ENCODE measurements around the gene BAZ1B. TPM values are rescaled to one million over a fixed set of nuclear protein-coding genes. Genes with fewer than 3 reads are reported as not detected.

Gene BAZ1B, protein sequence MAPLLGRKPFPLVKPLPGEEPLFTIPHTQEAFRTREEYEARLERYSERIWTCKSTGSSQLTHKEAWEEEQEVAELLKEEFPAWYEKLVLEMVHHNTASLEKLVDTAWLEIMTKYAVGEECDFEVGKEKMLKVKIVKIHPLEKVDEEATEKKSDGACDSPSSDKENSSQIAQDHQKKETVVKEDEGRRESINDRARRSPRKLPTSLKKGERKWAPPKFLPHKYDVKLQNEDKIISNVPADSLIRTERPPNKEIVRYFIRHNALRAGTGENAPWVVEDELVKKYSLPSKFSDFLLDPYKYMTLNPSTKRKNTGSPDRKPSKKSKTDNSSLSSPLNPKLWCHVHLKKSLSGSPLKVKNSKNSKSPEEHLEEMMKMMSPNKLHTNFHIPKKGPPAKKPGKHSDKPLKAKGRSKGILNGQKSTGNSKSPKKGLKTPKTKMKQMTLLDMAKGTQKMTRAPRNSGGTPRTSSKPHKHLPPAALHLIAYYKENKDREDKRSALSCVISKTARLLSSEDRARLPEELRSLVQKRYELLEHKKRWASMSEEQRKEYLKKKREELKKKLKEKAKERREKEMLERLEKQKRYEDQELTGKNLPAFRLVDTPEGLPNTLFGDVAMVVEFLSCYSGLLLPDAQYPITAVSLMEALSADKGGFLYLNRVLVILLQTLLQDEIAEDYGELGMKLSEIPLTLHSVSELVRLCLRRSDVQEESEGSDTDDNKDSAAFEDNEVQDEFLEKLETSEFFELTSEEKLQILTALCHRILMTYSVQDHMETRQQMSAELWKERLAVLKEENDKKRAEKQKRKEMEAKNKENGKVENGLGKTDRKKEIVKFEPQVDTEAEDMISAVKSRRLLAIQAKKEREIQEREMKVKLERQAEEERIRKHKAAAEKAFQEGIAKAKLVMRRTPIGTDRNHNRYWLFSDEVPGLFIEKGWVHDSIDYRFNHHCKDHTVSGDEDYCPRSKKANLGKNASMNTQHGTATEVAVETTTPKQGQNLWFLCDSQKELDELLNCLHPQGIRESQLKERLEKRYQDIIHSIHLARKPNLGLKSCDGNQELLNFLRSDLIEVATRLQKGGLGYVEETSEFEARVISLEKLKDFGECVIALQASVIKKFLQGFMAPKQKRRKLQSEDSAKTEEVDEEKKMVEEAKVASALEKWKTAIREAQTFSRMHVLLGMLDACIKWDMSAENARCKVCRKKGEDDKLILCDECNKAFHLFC (N-terminal part only)
- total RNA-seq (10 to 100 TPM; 30.7 to 31.3 TPM), polyA plus RNA-seq (10 to 100 TPM in 1 of 2 donors, 1 to 10 TPM in 1; 8.6 to 12.3 TPM)

DNA sequence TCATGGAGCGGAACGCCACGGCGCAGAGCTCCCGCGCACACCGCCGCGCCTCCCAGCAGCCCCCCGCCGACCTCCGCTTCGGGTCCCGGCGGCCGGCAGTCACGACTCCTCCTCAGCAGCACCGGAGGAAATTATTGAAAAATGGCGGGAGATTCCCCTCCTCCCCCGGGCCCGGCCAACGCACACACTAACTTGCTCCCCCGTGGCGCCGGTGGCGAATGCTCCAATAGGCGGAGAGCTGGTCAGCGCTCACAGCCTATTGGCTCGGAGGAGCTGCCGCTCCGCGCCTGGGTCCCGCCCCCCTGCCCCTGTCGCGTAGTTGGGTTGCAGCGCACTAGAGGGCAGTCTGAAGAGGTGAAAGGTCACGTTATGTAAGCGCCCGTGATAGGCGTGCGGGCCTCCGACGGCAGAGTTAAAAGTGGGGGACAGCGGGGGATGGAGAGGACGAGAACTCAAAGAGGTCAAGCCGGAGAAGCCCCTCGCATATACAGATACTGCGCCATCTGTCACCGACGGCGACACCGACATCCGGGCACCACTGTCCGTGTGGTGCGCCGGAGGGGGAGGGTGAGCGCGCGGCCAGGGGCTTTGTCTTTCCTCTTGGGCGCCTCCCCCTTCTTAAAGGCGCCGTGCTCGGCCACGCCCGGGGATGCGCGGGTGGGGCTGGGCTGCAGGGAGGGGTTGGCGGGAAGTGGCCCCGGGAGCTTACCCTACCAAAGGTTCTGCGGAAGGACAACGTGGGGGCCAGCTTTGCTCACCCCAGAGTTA is at the start of gene BAZ1B:
Gene BAZ1B, minus strand, starts transcription at position 189 of the 768 bp plus-strand sequence. CDS start 360 bp downstream, outside the sequence.
- WGBS = under 1% methylated on average over 71 of the region's 71 CpGs
- Histone ChIP-seq H3K27me3 (ENCODE audit: control insufficient read depth in 4 of 4, insufficient read depth in 4 of 4, low read length in 3 of 4) (no peaks in the 10 kb centered on the region), H3K4me1 (ENCODE audit: control insufficient read depth in 4 of 4, insufficient read depth in 4 of 4, low read length in 3 of 4) (peaks cover 6 to 32% (median 20%) of the 10 kb centered on the region in 4 donors), H3K9ac (ENCODE audit: low read depth in 1 of 2, low read length in 2 of 2) (peak within 1 kb of the TSS; percentile 68 to 82), H3K9me3 (ENCODE audit: control insufficient read depth in 4 of 4, low read length in 3 of 4) (no peaks in the 10 kb centered on the region), H3K27ac (ENCODE audit: low read depth in 1 of 2, low read length in 2 of 2) (peak within 1 kb of the TSS; percentile 75 to 95), H3K4me3 (ENCODE audit: low read depth in 1 of 3, low read length in 3 of 3) (peak within 1 kb of the TSS; percentile 78 to 100 (median 85)), H3K36me3 (ENCODE audit: control insufficient read depth in 4 of 4, insufficient read depth in 3 of 4, low read depth in 1 of 4, low read length in 3 of 4) (peaks cover 0 to 1% (median 0%) of the 10 kb centered on the region in 4 donors)
- peak; percentile 95 for DNase-seq (ENCODE audit: low spot score)
- TF ChIP-seq FOXA1 (IDR thresholded peaks at IDR 0.05) (no peak), HNF4A (conservative IDR thresholded peaks at IDR 0.05) (peak; percentile 59 to 60), TAF1 (conservative IDR thresholded peaks at IDR 0.05) (peak; percentile 48), HNF4G (IDR thresholded peaks at IDR 0.05) (no peak), NR2F2 (IDR thresholded peaks at IDR 0.05) (peak; percentile 99), RXRA (IDR thresholded peaks at IDR 0.05) (peak; percentile 85 to 90), EGR1 (IDR thresholded peaks at IDR 0.05; ENCODE audit: low read depth in 2 of 2) (peak in 1 of 2 donors; percentile 12), SP1 (IDR thresholded peaks at IDR 0.05) (peak; percentile 91), RAD21 (IDR thresholded peaks at IDR 0.05) (no peak), FOXA2 (IDR thresholded peaks at IDR 0.05) (no peak), JUND (IDR thresholded peaks at IDR 0.05) (peak in 1 of 2 donors; percentile 26), YY1 (IDR thresholded peaks at IDR 0.05) (peak; percentile 87), GABPA (IDR thresholded peaks at IDR 0.05 in 1 of 2, conservative IDR thresholded peaks at IDR 0.05 in 1 of 2) (peak in 1 of 2 donors; percentile 49)
- TF ChIP-seq, protein P1, sequence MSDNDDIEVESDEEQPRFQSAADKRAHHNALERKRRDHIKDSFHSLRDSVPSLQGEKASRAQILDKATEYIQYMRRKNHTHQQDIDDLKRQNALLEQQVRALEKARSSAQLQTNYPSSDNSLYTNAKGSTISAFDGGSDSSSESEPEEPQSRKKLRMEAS (IDR thresholded peaks at IDR 0.05) = peak; percentile 70
- TF ChIP-seq, protein P2, sequence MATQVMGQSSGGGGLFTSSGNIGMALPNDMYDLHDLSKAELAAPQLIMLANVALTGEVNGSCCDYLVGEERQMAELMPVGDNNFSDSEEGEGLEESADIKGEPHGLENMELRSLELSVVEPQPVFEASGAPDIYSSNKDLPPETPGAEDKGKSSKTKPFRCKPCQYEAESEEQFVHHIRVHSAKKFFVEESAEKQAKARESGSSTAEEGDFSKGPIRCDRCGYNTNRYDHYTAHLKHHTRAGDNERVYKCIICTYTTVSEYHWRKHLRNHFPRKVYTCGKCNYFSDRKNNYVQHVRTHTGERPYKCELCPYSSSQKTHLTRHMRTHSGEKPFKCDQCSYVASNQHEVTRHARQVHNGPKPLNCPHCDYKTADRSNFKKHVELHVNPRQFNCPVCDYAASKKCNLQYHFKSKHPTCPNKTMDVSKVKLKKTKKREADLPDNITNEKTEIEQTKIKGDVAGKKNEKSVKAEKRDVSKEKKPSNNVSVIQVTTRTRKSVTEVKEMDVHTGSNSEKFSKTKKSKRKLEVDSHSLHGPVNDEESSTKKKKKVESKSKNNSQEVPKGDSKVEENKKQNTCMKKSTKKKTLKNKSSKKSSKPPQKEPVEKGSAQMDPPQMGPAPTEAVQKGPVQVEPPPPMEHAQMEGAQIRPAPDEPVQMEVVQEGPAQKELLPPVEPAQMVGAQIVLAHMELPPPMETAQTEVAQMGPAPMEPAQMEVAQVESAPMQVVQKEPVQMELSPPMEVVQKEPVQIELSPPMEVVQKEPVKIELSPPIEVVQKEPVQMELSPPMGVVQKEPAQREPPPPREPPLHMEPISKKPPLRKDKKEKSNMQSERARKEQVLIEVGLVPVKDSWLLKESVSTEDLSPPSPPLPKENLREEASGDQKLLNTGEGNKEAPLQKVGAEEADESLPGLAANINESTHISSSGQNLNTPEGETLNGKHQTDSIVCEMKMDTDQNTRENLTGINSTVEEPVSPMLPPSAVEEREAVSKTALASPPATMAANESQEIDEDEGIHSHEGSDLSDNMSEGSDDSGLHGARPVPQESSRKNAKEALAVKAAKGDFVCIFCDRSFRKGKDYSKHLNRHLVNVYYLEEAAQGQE (IDR thresholded peaks at IDR 0.05) = peak; percentile 54
- TF ChIP-seq, protein P3, sequence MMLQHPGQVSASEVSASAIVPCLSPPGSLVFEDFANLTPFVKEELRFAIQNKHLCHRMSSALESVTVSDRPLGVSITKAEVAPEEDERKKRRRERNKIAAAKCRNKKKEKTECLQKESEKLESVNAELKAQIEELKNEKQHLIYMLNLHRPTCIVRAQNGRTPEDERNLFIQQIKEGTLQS (IDR thresholded peaks at IDR 0.05) = no peak
- TF ChIP-seq, protein P4, sequence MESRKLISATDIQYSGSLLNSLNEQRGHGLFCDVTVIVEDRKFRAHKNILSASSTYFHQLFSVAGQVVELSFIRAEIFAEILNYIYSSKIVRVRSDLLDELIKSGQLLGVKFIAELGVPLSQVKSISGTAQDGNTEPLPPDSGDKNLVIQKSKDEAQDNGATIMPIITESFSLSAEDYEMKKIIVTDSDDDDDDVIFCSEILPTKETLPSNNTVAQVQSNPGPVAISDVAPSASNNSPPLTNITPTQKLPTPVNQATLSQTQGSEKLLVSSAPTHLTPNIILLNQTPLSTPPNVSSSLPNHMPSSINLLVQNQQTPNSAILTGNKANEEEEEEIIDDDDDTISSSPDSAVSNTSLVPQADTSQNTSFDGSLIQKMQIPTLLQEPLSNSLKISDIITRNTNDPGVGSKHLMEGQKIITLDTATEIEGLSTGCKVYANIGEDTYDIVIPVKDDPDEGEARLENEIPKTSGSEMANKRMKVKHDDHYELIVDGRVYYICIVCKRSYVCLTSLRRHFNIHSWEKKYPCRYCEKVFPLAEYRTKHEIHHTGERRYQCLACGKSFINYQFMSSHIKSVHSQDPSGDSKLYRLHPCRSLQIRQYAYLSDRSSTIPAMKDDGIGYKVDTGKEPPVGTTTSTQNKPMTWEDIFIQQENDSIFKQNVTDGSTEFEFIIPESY (IDR thresholded peaks at IDR 0.05) = no peak
- TF ChIP-seq, protein P5, sequence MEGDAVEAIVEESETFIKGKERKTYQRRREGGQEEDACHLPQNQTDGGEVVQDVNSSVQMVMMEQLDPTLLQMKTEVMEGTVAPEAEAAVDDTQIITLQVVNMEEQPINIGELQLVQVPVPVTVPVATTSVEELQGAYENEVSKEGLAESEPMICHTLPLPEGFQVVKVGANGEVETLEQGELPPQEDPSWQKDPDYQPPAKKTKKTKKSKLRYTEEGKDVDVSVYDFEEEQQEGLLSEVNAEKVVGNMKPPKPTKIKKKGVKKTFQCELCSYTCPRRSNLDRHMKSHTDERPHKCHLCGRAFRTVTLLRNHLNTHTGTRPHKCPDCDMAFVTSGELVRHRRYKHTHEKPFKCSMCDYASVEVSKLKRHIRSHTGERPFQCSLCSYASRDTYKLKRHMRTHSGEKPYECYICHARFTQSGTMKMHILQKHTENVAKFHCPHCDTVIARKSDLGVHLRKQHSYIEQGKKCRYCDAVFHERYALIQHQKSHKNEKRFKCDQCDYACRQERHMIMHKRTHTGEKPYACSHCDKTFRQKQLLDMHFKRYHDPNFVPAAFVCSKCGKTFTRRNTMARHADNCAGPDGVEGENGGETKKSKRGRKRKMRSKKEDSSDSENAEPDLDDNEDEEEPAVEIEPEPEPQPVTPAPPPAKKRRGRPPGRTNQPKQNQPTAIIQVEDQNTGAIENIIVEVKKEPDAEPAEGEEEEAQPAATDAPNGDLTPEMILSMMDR (IDR thresholded peaks at IDR 0.05; ENCODE audit: low read depth, low read length, missing input control) = no peak

All from liver (tissue), 9 donors.